A549 (cell line): ENCODE data around the gene CMYA5. TPM values are rescaled to one million over a fixed set of nuclear protein-coding genes. Genes with fewer than 3 reads are reported as not detected.

Experiments used
- ATAC-seq, 2 experiments: fragments of 200-7000 bp in 1 of 2; fragments of >200 bp in 1 of 2; cut with Nextera tagmentation in 1 of 2; cut with Tn5 transposase in 1 of 2; 3 replicates each; pipeline versions ENCODE4 v1.8.0 to v1.9.1; 2018 to 2020; ENCODE audit warnings: mild to moderate bottlenecking in 1 of 2, moderate library complexity in 1 of 2
- CTCF ChIA-PET: fragments of 300-600 bp; sonication (Branson Sonifier 250); formaldehyde crosslinking; extraction: SDS; loops from one replicate; lab custom pipeline; 2021; ENCODE audit warnings: antibody characterized with exemption, inconsistent platforms; lab: Yijun Ruan, JAX
- POLR2A ChIA-PET: fragments of 350-600 bp; formaldehyde crosslinking; extraction: SDS; loops from one replicate; lab custom pipeline; 2021; ENCODE audit warnings: antibody characterized with exemption, inconsistent platforms; lab: Yijun Ruan, JAX
- DNase-seq, 2 experiments: peaks; one replicate each; pipeline versions ENCODE4 v3.0.0 to v3.0.0-alpha.2; 2011 to 2016; ENCODE audit warnings: low read depth in 1 of 2, low spot score in 1 of 2
- FAIRE-seq: peaks from 2 replicates; lab custom pipeline; 2011; peaks lifted over from hg19 to GRCh38; lab: Jason Lieb, UNC
- H3K27ac ChIP-seq, 2 experiments: fragments of >200 bp; sonication (Bioruptor Twin); formaldehyde crosslinking; 3 replicates each; pipeline ENCODE4 v1.5.1; 2016 to 2017
- H3K4me1 ChIP-seq: fragments of >200 bp; sonication (Bioruptor Twin); formaldehyde crosslinking; 3 replicates; pipeline ENCODE4 v1.6.1; 2016
- H3K4me2 ChIP-seq: fragments of >200 bp; sonication (Bioruptor Twin); formaldehyde crosslinking; 3 replicates; pipeline ENCODE4 v1.6.1; 2016
- H3K4me3 ChIP-seq: fragments of >200 bp; sonication (Bioruptor Twin); formaldehyde crosslinking; 3 replicates; pipeline ENCODE4 v1.5.1; 2016
- H3K9me3 ChIP-seq: fragments of >200 bp; sonication (Bioruptor Twin); formaldehyde crosslinking; 3 replicates; pipeline ENCODE4 v1.6.1; 2016
- BCL3 ChIP-seq: fragments of >200 bp; sonication (Bioruptor Twin); formaldehyde crosslinking; IDR thresholded peaks from 3 replicates; pipeline ENCODE4 v1.6.1; 2016
- BHLHE40 ChIP-seq: IDR thresholded peaks from 2 replicates; pipeline ENCODE4 v1.6.1; 2012; ENCODE audit warnings: low read depth, low read length, inconsistent platforms
- EHF ChIP-seq: fragments of 250-450 bp; sonication (Bioruptor Pico); IDR thresholded peaks from 2 replicates; pipeline ENCODE4 v1.5.0; 2020; ENCODE audit warnings: mild to moderate bottlenecking
- EHMT2 ChIP-seq: fragments of 200-600 bp; sonication (generic); IDR thresholded peaks from 2 replicates; pipeline ENCODE4 v1.6.1; 2016; ENCODE audit warnings: antibody characterized with exemption, low read depth, mild to moderate bottlenecking, moderate library complexity
- ELK1 ChIP-seq: fragments of 150-350 bp; IDR thresholded peaks from 2 replicates; pipeline ENCODE4 v1.6.1; 2014; ENCODE audit warnings: low read depth, mild to moderate bottlenecking, low read length
- EP300 ChIP-seq, 2 experiments: fragments of >200 bp; sonication (Bioruptor Twin); formaldehyde crosslinking; IDR thresholded peaks; 2 replicates in 1 of 2; 3 replicates in 1 of 2; pipeline ENCODE4 v1.6.1; 2016 to 2017
- ESRRA ChIP-seq: fragments of 150-350 bp; IDR thresholded peaks from 2 replicates; pipeline ENCODE4 v1.6.1; 2014; ENCODE audit warnings: mild to moderate bottlenecking, low read length, borderline replicate concordance
- FOSB ChIP-seq: fragments of 250-450 bp; sonication (Bioruptor Pico); IDR thresholded peaks from 2 replicates; pipeline ENCODE4 v1.5.0; 2020; ENCODE audit warnings: mild to moderate bottlenecking, moderate library complexity
- FOSL2 ChIP-seq, 2 experiments: fragments of 450-650 bp in 1 of 2; fragments of >200 bp in 1 of 2; sonication (Bioruptor Twin) in 1 of 2; formaldehyde crosslinking; IDR thresholded peaks; 2 replicates each; pipeline versions ENCODE4 v1.5.0 to v1.6.1; 2016 to 2020; ENCODE audit warnings: mild to moderate bottlenecking in 1 of 2, moderate library complexity in 1 of 2
- GATA3 ChIP-seq: IDR thresholded peaks from 2 replicates; pipeline ENCODE4 v1.6.1; 2012; ENCODE audit warnings: borderline replicate concordance
- HES2 ChIP-seq: fragments of >200 bp; sonication (Bioruptor Twin); formaldehyde crosslinking; IDR thresholded peaks from 2 replicates; pipeline ENCODE4 v1.6.1; 2016
- HOXA7 ChIP-seq: fragments of 250-450 bp; sonication (Bioruptor Pico); IDR thresholded peaks from 2 replicates; pipeline ENCODE4 v1.5.0; 2020; ENCODE audit warnings: mild to moderate bottlenecking, moderate library complexity
- HOXB13 ChIP-seq: fragments of 250-450 bp; sonication (Bioruptor Pico); IDR thresholded peaks from 2 replicates; pipeline ENCODE4 v1.5.0; 2020; ENCODE audit warnings: low read depth, mild to moderate bottlenecking, moderate library complexity
- KDM5A ChIP-seq: fragments of 200-600 bp; sonication (generic); IDR thresholded peaks from 2 replicates; pipeline ENCODE4 v1.6.1; 2016; ENCODE audit warnings: antibody characterized with exemption, mild to moderate bottlenecking
- NFE2L2 ChIP-seq: fragments of 150-350 bp; conservative IDR thresholded peaks from 2 replicates; pipeline ENCODE4 v1.6.1; 2014; ENCODE audit warnings: low read length
- RARB ChIP-seq: fragments of 250-450 bp; sonication (Bioruptor Pico); IDR thresholded peaks from 2 replicates; pipeline ENCODE4 v1.8.0; 2021; ENCODE audit warnings: mild to moderate bottlenecking, moderate library complexity
- RCOR1 ChIP-seq: fragments of 150-350 bp; IDR thresholded peaks from 2 replicates; pipeline ENCODE4 v1.6.1; 2014; ENCODE audit warnings: antibody characterized with exemption, low read length, low read depth
- TP53 ChIP-seq: fragments of 250-450 bp; sonication (Bioruptor Pico); IDR thresholded peaks from 2 replicates; pipeline ENCODE4 v1.5.0; 2021; ENCODE audit warnings: mild to moderate bottlenecking, moderate library complexity
- ZC3H11A ChIP-seq: fragments of 450-650 bp; IDR thresholded peaks from 2 replicates; pipeline ENCODE4 v1.6.1; 2014; ENCODE audit warnings: antibody characterized with exemption, mild to moderate bottlenecking
- ZSCAN20 ChIP-seq: fragments of 250-450 bp; sonication (Bioruptor Pico); IDR thresholded peaks from 2 replicates; pipeline ENCODE4 v1.8.0; 2022; ENCODE audit warnings: mild to moderate bottlenecking, moderate library complexity
- WGBS: methylation state at CpG from one replicate; pipeline ENCODE4 v1.1.6; 2017; ENCODE audit errors: missing lambda C conversion rate; 5-methylcytosine and 5-hydroxymethylcytosine counted together
- polyA plus RNA-seq, 4 experiments: library from polyadenylated mRNA; depleted of rRNA in 3 of 4; stranded (reverse); fragments of >200 nt; fragmentation: RNase III in 1 of 4; extraction: RNeasy Plus Mini Kit Qiagen cat#74134 plus additional on column Dnase treatment in 1 of 4; gene quantifications; 2 replicates in 3 of 4; 3 replicates in 1 of 4; pipeline ENCODE4 v1.2.3, GENCODE V29; 2011 to 2017
- TF ChIP-seq, protein P1 (sequence below): fragments of 250-450 bp; sonication (Bioruptor Pico); IDR thresholded peaks from 2 replicates; pipeline ENCODE4 v1.5.0; 2021; ENCODE audit warnings: mild to moderate bottlenecking, moderate library complexity, borderline replicate concordance
- TF ChIP-seq, protein P2 (sequence below): fragments of 200-600 bp; sonication (generic); IDR thresholded peaks from 2 replicates; pipeline ENCODE4 v1.6.1; 2016; ENCODE audit warnings: antibody characterized with exemption, mild to moderate bottlenecking, moderate library complexity
- TF ChIP-seq, protein P3 (sequence below): IDR thresholded peaks from 2 replicates; pipeline ENCODE4 v1.6.1; 2012
- TF ChIP-seq, protein P4 (sequence below): fragments of 250-450 bp; sonication (Bioruptor Pico); IDR thresholded peaks from 2 replicates; pipeline ENCODE4 v1.5.0; 2020; ENCODE audit warnings: low read depth, mild to moderate bottlenecking, moderate library complexity

The CMYA5 gene
- polyA plus RNA-seq, 2 of the 4 experiments (the other 2 are of a cell fraction), result 0.10 to 0.61 TPM

GRCh38 chr5:79802406-79802805, 112.8 kb downstream of the CMYA5 start (continued):
- no peak for TF ChIP-seq NFE2L2
- no peak for TF ChIP-seq RCOR1
- TF ChIP-seq FOSB (CRISPR knock-in tag), result no peak
- TF ChIP-seq RARB, result no peak

GRCh38 chr5:79803007-79803406, 113.4 kb downstream of the CMYA5 start:
- no peak overlapping the region for H3K4me2 ChIP-seq
- TF ChIP-seq FOSL2 (IDR thresholded peaks at IDR 0.05) (no peak), FOSL2 (CRISPR knock-in tag; IDR thresholded peaks at IDR 0.05) (no peak), ELK1 (no peak), EHMT2 (no peak), EHF (CRISPR knock-in tag) (no peak), ZC3H11A (no peak), GATA3 (no peak)
- TF ChIP-seq, protein P1, sequence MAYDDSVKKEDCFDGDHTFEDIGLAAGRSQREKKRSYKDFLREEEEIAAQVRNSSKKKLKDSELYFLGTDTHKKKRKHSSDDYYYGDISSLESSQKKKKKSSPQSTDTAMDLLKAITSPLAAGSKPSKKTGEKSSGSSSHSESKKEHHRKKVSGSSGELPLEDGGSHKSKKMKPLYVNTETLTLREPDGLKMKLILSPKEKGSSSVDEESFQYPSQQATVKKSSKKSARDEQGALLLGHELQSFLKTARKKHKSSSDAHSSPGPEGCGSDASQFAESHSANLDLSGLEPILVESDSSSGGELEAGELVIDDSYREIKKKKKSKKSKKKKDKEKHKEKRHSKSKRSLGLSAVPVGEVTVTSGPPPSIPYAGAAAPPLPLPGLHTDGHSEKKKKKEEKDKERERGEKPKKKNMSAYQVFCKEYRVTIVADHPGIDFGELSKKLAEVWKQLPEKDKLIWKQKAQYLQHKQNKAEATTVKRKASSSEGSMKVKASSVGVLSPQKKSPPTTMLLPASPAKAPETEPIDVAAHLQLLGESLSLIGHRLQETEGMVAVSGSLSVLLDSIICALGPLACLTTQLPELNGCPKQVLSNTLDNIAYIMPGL (CRISPR knock-in tag), result no peak
- TF ChIP-seq, protein P2, sequence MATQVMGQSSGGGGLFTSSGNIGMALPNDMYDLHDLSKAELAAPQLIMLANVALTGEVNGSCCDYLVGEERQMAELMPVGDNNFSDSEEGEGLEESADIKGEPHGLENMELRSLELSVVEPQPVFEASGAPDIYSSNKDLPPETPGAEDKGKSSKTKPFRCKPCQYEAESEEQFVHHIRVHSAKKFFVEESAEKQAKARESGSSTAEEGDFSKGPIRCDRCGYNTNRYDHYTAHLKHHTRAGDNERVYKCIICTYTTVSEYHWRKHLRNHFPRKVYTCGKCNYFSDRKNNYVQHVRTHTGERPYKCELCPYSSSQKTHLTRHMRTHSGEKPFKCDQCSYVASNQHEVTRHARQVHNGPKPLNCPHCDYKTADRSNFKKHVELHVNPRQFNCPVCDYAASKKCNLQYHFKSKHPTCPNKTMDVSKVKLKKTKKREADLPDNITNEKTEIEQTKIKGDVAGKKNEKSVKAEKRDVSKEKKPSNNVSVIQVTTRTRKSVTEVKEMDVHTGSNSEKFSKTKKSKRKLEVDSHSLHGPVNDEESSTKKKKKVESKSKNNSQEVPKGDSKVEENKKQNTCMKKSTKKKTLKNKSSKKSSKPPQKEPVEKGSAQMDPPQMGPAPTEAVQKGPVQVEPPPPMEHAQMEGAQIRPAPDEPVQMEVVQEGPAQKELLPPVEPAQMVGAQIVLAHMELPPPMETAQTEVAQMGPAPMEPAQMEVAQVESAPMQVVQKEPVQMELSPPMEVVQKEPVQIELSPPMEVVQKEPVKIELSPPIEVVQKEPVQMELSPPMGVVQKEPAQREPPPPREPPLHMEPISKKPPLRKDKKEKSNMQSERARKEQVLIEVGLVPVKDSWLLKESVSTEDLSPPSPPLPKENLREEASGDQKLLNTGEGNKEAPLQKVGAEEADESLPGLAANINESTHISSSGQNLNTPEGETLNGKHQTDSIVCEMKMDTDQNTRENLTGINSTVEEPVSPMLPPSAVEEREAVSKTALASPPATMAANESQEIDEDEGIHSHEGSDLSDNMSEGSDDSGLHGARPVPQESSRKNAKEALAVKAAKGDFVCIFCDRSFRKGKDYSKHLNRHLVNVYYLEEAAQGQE, result no peak
- TF ChIP-seq, protein P3, sequence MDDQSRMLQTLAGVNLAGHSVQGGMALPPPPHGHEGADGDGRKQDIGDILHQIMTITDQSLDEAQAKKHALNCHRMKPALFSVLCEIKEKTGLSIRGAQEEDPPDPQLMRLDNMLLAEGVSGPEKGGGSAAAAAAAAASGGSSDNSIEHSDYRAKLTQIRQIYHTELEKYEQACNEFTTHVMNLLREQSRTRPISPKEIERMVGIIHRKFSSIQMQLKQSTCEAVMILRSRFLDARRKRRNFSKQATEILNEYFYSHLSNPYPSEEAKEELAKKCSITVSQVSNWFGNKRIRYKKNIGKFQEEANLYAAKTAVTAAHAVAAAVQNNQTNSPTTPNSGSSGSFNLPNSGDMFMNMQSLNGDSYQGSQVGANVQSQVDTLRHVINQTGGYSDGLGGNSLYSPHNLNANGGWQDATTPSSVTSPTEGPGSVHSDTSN, result no peak
- TF ChIP-seq, all 56 proteins: peak for 0
- POLR2A ChIA-PET, result no interaction called here
- CTCF ChIA-PET, result no interaction called here
- FAIRE-seq, result no peak
- no peak overlapping the region for H3K27ac ChIP-seq
- H3K9me3 ChIP-seq, result no peaks in the 10 kb centered on the region
- no peak for ATAC-seq
- no peak overlapping the region for H3K4me3 ChIP-seq
- no peak for DNase-seq
- WGBS, result 78% methylated on average over 2 of the region's 2 CpGs
- H3K4me1 ChIP-seq, result no peaks in the 10 kb centered on the region

DNA sequence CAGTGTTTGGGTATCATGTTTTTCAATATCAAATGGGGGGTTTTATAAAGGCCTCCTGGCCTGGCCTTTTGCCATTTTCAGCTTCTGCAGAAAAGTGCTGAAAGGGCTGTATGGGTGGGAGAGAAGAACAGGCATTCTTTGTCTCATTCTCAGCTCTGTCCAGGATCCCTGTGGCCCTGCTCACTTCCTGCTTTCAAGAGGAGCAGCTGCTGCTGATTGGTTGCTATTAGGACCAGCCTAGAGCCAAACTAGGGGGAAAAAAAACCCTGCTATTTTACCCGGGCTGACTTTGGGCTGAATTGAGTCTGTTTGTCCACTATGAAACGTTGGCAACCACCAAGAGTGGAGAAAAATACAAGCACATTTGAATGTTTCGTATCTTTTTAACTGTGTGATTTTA, 117.1 kb downstream of the CMYA5 start:
- ChIA-PET POLR2A (no interaction called here), CTCF (interaction anchor here (0.9 to 1.0 kb wide), 2 partner anchors 51 to 469 kb away, joined by 3 read pairs; no protein-coding TSS in a partner anchor)
- ATAC-seq (no peak), FAIRE-seq (no peak), DNase-seq (no peak)
- H3K9me3 ChIP-seq, result no peaks in the 10 kb centered on the region
- no peak overlapping the region for H3K4me3 ChIP-seq
- H3K27ac ChIP-seq, result no peak overlapping the region
- H3K4me1 ChIP-seq, result no peaks in the 10 kb centered on the region
- H3K4me2 ChIP-seq, result no peak overlapping the region
- 35% methylated on average over 3 of the region's 3 CpGs for WGBS
- no peak for TF ChIP-seq HOXB13 (CRISPR knock-in tag)
- no peak for TF ChIP-seq KDM5A
- TF ChIP-seq ESRRA, result no peak
- no peak for TF ChIP-seq BHLHE40
- no peak for TF ChIP-seq ZSCAN20 (CRISPR knock-in tag)
- no peak for TF ChIP-seq HES2
- TF ChIP-seq, protein P4, sequence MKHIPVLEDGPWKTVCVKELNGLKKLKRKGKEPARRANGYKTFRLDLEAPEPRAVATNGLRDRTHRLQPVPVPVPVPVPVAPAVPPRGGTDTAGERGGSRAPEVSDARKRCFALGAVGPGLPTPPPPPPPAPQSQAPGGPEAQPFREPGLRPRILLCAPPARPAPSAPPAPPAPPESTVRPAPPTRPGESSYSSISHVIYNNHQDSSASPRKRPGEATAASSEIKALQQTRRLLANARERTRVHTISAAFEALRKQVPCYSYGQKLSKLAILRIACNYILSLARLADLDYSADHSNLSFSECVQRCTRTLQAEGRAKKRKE (CRISPR knock-in tag), result no peak
- TF ChIP-seq EP300 (IDR thresholded peaks at IDR 0.05), result no peak
- no peak for TF ChIP-seq RCOR1
- TF ChIP-seq BCL3, result no peak
- TF ChIP-seq, protein P3, result no peak
- no peak for TF ChIP-seq HOXA7 (CRISPR knock-in tag)
- no peak for TF ChIP-seq TP53
- TF ChIP-seq EHMT2, result no peak
